ENCODE data around the gene CHD1. TPM values are rescaled to one million over a fixed set of nuclear protein-coding genes. Genes with fewer than 3 reads are reported as not detected.

CHD1 gene
- total RNA-seq, 4 donors from 2014 or later: 59.3 to 112 (median 69.0) TPM

DNA sequence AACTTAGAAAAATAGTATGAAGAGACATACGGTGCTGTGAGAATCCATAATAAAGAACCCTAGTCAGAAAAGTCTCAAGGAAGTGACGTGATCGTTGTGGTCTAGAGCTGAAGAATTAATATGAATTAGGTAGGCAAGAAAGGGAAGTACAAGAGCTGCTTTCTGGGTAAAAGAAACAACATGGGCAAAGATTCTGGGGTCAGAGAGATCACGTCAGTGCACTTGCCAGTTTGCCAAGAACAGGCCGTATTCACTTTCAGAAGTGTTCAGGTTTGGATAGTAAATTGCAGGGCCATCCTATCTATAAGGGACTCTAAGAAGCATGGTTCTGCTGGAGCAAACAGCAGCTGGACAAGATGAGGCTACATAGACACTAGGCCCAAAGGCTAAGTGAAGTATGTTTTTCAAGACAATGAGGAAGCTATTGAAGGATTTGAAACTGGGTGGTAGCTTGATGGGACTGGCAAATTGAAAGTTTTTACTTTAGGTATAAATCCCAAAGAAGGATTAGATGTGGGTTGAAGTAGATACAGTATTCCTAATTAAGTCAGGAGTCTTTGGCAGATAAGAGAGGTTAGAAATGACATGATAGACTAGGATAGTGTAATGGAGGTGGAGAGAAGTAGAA, 4.8 kb upstream of the CHD1 start:
- TF ChIP-seq, protein P1, sequence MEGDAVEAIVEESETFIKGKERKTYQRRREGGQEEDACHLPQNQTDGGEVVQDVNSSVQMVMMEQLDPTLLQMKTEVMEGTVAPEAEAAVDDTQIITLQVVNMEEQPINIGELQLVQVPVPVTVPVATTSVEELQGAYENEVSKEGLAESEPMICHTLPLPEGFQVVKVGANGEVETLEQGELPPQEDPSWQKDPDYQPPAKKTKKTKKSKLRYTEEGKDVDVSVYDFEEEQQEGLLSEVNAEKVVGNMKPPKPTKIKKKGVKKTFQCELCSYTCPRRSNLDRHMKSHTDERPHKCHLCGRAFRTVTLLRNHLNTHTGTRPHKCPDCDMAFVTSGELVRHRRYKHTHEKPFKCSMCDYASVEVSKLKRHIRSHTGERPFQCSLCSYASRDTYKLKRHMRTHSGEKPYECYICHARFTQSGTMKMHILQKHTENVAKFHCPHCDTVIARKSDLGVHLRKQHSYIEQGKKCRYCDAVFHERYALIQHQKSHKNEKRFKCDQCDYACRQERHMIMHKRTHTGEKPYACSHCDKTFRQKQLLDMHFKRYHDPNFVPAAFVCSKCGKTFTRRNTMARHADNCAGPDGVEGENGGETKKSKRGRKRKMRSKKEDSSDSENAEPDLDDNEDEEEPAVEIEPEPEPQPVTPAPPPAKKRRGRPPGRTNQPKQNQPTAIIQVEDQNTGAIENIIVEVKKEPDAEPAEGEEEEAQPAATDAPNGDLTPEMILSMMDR (IDR thresholded peaks at IDR 0.05; ENCODE audit: low read depth): no peak

- TF ChIP-seq, protein P1 (IDR thresholded peaks at IDR 0.05; ENCODE audit: low read depth): no peak
Observed at GRCh38 chr5:98930972-98931762, 2.4 kb upstream of the CHD1 start.

DNA sequence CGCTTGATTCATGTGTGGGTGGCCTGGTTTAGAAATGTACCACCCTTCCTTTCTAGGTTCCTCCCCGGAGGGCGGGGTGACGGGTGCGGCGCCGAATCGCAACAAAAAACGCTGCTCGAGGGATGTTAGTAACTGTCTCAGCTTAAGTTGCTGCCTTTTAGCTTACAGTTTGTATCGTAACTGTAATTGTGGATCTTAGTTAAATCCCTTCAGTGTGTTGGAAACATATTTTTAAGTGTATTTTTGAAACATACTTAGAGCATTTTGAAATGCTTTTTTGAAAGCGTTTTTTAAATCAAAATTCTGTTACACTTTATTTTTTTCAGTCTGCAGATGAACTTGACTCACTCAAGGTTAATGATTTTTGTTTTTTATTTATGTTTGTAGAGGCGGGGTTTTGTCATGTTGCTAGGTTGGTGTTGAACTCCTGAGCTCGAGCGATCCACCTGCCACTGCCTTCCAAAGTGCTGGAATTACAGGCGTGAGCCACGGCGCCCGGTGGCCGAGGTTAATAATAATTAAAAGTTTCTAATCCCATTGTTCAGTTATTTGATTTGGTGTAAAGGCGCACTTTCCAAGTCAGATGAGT, 997 bp upstream of the CHD1 start:
- TF ChIP-seq, protein P1 (IDR thresholded peaks at IDR 0.05; ENCODE audit: low read depth): no peak

- TF ChIP-seq, protein P1 (IDR thresholded peaks at IDR 0.05; ENCODE audit: low read depth): no peak
Observed at GRCh38 chr5:98927989-98928872, 576 bp downstream of the CHD1 start.

GRCh38 chr5:98927242-98927988, 1.4 kb downstream of the CHD1 start:
- TF ChIP-seq, protein P1 (IDR thresholded peaks at IDR 0.05; ENCODE audit: low read depth): no peak

GRCh38 chr5:98923966-98924365, 4.8 kb downstream of the CHD1 start:
- TF ChIP-seq, protein P1 (IDR thresholded peaks at IDR 0.05; ENCODE audit: low read depth): no peak

Data from subcutaneous adipose tissue (tissue), 4 donors.